Endothelial cell of umbilical vein (primary cell): ENCODE data around the gene CMIP.

Source experiments
- CTCF ChIP-seq, 2 donors: IDR thresholded peaks; 1 replicate in 1 of 2; 2 replicates in 1 of 2; pipeline ENCODE4 v1.5.1; 2011; ENCODE audit warnings: low read length in 2 of 2, mild to moderate bottlenecking in 2 of 2, moderate library complexity in 2 of 2, control low read depth in 1 of 2, inconsistent platforms in 1 of 2, low read depth in 1 of 2; ENCODE audit not compliant: insufficient read depth in 1 of 2; ENCODE audit errors: extremely low read depth in 1 of 2
- EZH2 ChIP-seq: IDR thresholded peaks from 2 replicates; pipeline ENCODE4 v1.6.1; 2012; ENCODE audit warnings: borderline replicate concordance, low read depth, mild to moderate bottlenecking, moderate library complexity, low read length, inconsistent platforms; ENCODE audit not compliant: severe bottlenecking
- JUN ChIP-seq: IDR thresholded peaks from 2 replicates; pipeline ENCODE4 v1.6.1; 2011; ENCODE audit warnings: borderline replicate concordance, low read depth; ENCODE audit not compliant: insufficient read length, insufficient read depth
- POLR2A ChIP-seq: IDR thresholded peaks from 2 replicates; pipeline ENCODE4 v1.6.1; 2012; ENCODE audit warnings: low read depth, mild to moderate bottlenecking, control low read depth, low read length
- POLR2AphosphoS5 ChIP-seq: IDR thresholded peaks from 2 replicates; pipeline ENCODE4 v1.6.1; 2012; ENCODE audit warnings: low read depth, mild to moderate bottlenecking, control low read depth, low read length, moderate library complexity; ENCODE audit not compliant: insufficient read depth
- TF ChIP-seq, protein P1 (sequence below): IDR thresholded peaks from 2 replicates; pipeline ENCODE4 v1.6.1; 2011; ENCODE audit not compliant: insufficient read depth, insufficient read length

DNA sequence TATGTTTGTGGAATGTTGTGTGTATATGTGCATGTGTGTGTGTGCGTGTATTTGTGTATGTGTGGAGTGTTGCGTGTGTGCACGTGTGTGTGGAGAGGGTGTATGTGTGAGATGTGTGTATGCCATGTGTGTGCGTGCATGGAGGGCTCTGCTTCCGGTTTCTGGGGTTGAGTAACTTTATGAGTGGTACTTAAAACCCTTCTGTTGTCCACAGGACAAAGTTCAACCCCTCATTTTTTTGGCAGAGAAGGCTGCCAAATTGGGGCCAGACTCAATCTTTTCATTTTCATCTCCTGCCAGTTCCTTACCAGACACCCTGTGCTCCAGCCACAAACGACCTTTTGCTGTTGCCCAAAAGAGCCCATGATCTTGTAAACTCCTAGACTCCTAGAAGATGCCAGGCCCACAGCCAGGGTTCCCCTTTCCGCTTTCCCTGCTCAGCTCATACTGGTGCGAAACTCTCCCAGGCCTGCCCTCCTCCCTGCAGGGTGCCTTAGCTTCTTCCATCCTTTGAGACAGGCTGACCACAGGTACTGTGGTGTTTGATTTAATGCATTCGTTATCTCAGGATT lies 100.2 kb downstream of the CMIP start:
- TF ChIP-seq, protein P1, sequence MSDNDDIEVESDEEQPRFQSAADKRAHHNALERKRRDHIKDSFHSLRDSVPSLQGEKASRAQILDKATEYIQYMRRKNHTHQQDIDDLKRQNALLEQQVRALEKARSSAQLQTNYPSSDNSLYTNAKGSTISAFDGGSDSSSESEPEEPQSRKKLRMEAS = no peak
- no peak for TF ChIP-seq JUN
- TF ChIP-seq EZH2 = no peak
- TF ChIP-seq CTCF (IDR thresholded peaks at IDR 0.05; ENCODE audit: extremely low read depth in 1 of 2, insufficient read depth in 1 of 2, low read depth in 1 of 2, low read length in 2 of 2) = no peak
- TF ChIP-seq POLR2A = no peak
- TF ChIP-seq POLR2AphosphoS5 = no peak
